Fibroblast of mammary gland (primary cell): ENCODE data around the gene BCL2L1.
A peak's percentile ranks its signal among the peaks of the same experiment; 100 is the strongest.

Source experiments
- DNase-seq: peaks from one replicate; pipeline ENCODE4 v3.0.0-alpha.2; 2010; ENCODE audit warnings: low read depth
- H3K4me3 ChIP-seq: 2 replicates; pipeline ENCODE4 v1.5.1; 2011; ENCODE audit warnings: low read depth, mild to moderate bottlenecking, low read length, moderate library complexity; ENCODE audit not compliant: control insufficient read depth
- TF ChIP-seq, protein P1 (sequence below): conservative IDR thresholded peaks from 2 replicates; pipeline ENCODE4 v1.5.1; 2011; ENCODE audit warnings: low read depth, low read length, inconsistent platforms; ENCODE audit not compliant: control insufficient read depth, insufficient read depth

Gene BCL2L1

DNA sequence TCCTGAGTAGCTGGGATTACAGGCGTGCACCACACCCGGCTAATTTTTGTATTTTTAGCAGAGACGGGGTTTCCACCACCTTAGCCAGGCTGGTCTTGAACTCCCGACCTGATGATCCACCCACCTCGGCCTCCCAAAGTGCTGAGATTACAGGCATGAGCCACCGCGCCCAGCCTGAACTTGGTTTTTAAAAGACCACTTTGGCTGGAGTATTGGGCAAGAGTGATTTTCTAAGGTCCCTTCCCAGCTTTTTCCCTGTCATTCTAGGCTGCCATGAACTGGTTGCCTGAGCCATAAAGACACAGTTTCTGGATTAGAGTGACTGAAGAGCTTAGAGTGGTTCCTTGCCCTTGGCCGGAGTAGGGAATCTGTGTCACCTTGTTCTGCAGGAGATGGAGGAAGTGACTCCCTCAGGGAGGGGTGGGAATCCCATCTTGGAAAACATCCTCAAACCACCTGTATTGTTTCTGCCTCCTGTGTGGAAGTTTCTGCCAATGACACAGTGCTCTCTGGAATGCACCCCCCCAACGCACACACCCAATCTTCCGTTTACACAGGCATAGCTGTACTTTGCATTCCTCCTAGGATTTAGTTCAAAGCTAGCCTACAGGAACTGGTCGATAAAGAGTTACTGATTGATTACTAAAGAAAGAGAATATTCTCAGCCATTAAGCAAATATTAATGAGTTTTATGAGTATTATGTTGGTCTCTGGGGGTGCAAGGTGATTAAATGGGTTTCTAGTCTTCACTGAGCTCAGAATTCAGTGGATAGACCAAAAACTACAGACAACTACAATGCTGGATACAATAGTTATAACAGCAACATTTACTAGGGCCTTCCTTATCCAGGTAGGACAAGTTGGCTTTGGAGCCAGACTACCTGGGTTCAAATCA, 18.2 kb downstream of the BCL2L1 start:
- TF ChIP-seq, protein P1, sequence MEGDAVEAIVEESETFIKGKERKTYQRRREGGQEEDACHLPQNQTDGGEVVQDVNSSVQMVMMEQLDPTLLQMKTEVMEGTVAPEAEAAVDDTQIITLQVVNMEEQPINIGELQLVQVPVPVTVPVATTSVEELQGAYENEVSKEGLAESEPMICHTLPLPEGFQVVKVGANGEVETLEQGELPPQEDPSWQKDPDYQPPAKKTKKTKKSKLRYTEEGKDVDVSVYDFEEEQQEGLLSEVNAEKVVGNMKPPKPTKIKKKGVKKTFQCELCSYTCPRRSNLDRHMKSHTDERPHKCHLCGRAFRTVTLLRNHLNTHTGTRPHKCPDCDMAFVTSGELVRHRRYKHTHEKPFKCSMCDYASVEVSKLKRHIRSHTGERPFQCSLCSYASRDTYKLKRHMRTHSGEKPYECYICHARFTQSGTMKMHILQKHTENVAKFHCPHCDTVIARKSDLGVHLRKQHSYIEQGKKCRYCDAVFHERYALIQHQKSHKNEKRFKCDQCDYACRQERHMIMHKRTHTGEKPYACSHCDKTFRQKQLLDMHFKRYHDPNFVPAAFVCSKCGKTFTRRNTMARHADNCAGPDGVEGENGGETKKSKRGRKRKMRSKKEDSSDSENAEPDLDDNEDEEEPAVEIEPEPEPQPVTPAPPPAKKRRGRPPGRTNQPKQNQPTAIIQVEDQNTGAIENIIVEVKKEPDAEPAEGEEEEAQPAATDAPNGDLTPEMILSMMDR: no peak
- no peak overlapping the region for H3K4me3 ChIP-seq
- no peak for DNase-seq

DNA sequence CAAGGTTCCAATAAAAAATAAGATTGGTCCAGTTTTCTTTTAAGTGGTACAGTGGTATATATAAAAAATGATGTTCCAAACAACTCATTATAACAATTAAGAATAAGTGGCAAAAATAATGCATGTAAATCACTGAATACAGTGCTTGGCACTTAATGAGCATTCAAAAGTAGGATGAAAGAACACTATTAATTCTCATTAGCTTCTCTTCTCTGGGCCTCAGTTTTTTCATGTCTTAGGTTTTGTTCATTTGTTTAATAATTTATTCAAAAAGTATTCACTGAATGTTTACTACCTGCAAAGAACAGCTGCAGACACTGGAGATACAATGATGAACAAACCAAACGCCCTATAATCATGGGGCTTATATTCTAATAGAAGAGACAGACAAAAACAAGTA, 21.1 kb downstream of the BCL2L1 start:
- TF ChIP-seq, protein P1: no peak
- H3K4me3 ChIP-seq: no peak overlapping the region

DNA sequence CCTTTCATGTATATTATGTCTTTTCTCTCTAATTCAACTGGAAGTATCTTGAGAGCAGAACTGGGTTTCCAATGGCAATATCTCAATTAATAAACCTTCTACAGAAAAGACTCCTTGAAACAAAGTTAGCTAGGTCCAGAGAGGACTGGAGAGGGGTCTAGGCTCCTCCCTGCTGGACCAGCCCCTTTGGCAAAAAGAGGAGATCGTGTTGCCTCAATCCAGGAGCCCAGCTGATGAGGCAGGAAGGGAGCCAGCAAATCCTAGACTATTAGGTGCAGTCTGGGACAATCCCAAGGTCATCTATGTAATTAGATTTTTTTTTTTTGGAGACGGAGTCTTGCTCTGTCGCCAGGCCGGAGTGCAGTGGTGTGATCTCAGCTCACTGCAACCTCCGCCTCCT, 21.9 kb downstream of the BCL2L1 start:
- DNase-seq: no peak
- TF ChIP-seq, protein P1: no peak
- H3K4me3 ChIP-seq: no peak overlapping the region

More for the DNA sequence above, 21.1 kb downstream of the BCL2L1 start:
- DNase-seq: no peak

DNA sequence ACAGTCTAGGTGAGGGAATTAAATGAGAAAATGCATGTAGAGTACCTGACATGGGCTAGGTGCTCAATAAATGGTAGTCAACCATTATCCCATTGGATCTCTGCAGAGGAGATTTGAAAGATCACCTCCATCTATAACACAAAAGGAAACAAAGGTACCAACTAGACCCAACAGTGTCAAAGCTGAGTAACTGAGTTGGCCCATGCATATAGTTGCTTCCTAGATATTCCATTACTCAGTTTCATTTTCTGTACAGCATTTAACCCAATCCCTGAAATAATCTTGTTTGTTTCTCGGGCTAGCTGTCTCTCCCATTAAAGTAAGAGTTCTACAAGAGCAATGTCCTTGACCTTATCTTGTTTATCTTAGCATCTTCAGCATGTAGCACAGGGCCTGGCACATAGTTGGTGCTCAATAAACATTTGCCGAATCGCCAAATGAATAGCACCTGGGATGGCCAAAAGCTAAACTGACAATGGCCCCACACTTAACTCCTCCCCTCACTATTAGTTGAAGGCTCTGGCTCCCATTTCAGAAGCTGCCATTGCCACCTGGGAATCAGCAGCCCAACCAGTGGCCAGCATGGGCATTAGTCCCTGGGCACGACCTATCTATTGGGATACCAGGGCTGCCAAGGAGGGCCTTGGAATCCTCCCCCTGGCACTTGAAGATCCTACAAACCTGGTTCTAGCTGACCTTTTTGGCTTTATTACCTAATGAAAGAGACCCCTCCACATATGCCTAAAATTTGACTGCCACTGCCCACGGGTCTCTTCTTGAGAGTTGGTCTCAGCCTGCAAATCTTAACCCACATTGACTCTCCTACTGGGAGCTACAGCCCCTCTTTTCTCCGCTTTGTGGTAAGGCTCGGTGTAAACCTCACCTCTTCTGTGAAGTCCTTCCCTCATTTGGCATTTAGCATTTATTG, 22.6 kb downstream of the BCL2L1 start:
- no peak for DNase-seq
- no peak overlapping the region for H3K4me3 ChIP-seq
- TF ChIP-seq, protein P1: no peak

DNA sequence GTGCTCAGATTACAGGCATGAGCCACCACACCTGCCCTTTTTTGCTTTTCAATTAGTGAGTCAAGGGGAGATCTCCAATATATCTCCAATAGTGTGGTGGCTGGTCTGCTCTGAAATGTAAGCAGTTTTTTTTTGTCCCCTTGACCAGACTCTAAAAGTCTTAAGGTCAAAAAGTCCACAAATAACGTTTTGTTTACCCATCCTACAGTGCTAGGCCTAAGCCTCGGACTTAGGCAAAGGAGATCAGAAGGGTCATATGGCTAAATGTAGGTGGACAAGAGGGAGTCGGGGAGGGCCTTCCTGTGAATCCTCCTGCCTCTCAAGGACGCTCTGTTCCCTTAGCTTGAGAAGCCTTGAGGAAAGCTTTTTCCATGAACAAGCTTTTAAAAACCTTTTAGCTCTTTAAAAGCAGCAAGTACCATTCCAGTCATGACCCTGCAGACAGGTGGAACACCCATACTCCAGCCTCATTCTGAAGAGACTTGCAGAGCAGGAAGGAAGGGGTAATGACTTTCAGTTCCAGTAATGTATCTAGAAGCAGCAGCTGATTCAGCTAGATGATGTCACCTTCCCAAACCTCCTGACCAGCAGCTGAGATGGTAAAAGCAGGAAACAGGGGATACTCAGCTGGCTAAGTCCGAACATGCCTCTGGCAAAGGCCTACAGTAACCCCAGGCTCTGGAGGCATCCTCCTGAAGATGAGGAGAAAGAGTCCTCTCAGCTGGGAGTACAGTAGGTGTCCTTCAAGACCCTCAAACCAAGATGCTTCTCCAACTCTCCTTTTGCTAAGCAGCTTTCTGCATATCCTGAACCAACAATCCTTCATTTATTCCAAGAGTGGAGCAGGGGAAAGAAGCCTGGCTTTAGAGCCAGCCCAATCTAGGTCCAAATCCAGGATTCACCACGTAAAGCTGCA, 23.6 kb downstream of the BCL2L1 start:
- TF ChIP-seq, protein P1: no peak
- peak; percentile 97 for DNase-seq
- no peak overlapping the region for H3K4me3 ChIP-seq
